ENCODE data around the gene SH3PXD2B. TPM values are rescaled to one million over a fixed set of nuclear protein-coding genes. Genes with fewer than 3 reads are reported as not detected.

Gene SH3PXD2B
- total RNA-seq, 1 donor, result 0.52 TPM

GRCh38 chr5:172426086-172426485 lies 28.2 kb downstream of the SH3PXD2B start:
- peaks cover 17% of the 10 kb centered on the region for H3K4me1 ChIP-seq (ENCODE audit: insufficient read depth, low read length)
- H3K4me3 ChIP-seq (ENCODE audit: low read length), result no peak overlapping the region
- no peaks in the 10 kb centered on the region for H3K9me3 ChIP-seq (ENCODE audit: low read depth, low read length)
- no peaks in the 10 kb centered on the region for H3K27me3 ChIP-seq (ENCODE audit: insufficient read depth, low read length)

GRCh38 chr5:172425402-172425801 lies 28.9 kb downstream of the SH3PXD2B start:
- Histone ChIP-seq H3K9me3 (ENCODE audit: low read depth, low read length) (no peaks in the 10 kb centered on the region), H3K4me1 (ENCODE audit: insufficient read depth, low read length) (peaks cover 22% of the 10 kb centered on the region), H3K4me3 (ENCODE audit: low read length) (no peak overlapping the region), H3K27me3 (ENCODE audit: insufficient read depth, low read length) (no peaks in the 10 kb centered on the region)

GRCh38 chr5:172424808-172425207 lies 29.5 kb downstream of the SH3PXD2B start:
- no peaks in the 10 kb centered on the region for H3K27me3 ChIP-seq (ENCODE audit: insufficient read depth, low read length)
- H3K9me3 ChIP-seq (ENCODE audit: low read depth, low read length), result no peaks in the 10 kb centered on the region
- peaks cover 25% of the 10 kb centered on the region for H3K4me1 ChIP-seq (ENCODE audit: insufficient read depth, low read length)
- no peak overlapping the region for H3K4me3 ChIP-seq (ENCODE audit: low read length)

GRCh38 chr5:172424111-172424490 lies 30.2 kb downstream of the SH3PXD2B start:
- H3K4me3 ChIP-seq (ENCODE audit: low read length), result no peak overlapping the region
- peaks cover 25% of the 10 kb centered on the region for H3K4me1 ChIP-seq (ENCODE audit: insufficient read depth, low read length)
- no peaks in the 10 kb centered on the region for H3K9me3 ChIP-seq (ENCODE audit: low read depth, low read length)
- no peaks in the 10 kb centered on the region for H3K27me3 ChIP-seq (ENCODE audit: insufficient read depth, low read length)

GRCh38 chr5:172423379-172424110 lies 30.8 kb downstream of the SH3PXD2B start:
- Histone ChIP-seq H3K27me3 (ENCODE audit: insufficient read depth, low read length) (no peaks in the 10 kb centered on the region), H3K4me3 (ENCODE audit: low read length) (no peak overlapping the region), H3K4me1 (ENCODE audit: insufficient read depth, low read length) (peaks cover 20% of the 10 kb centered on the region), H3K9me3 (ENCODE audit: low read depth, low read length) (no peaks in the 10 kb centered on the region)

- Histone ChIP-seq H3K9me3 (ENCODE audit: low read depth, low read length) (no peaks in the 10 kb centered on the region), H3K4me3 (ENCODE audit: low read length) (no peak overlapping the region), H3K27me3 (ENCODE audit: insufficient read depth, low read length) (no peaks in the 10 kb centered on the region), H3K4me1 (ENCODE audit: insufficient read depth, low read length) (peaks cover 21% of the 10 kb centered on the region)
Measured at GRCh38 chr5:172422255-172422654, 32.1 kb downstream of the SH3PXD2B start.

- H3K4me3 ChIP-seq (ENCODE audit: low read length), result no peak overlapping the region
Measured at GRCh38 chr5:172421020-172421419, 33.3 kb downstream of the SH3PXD2B start.

GRCh38 chr5:172420235-172420939 lies 33.9 kb downstream of the SH3PXD2B start:
- H3K4me1 ChIP-seq (ENCODE audit: insufficient read depth, low read length), result peaks cover 21% of the 10 kb centered on the region
- no peaks in the 10 kb centered on the region for H3K9me3 ChIP-seq (ENCODE audit: low read depth, low read length)
- H3K4me3 ChIP-seq (ENCODE audit: low read length), result no peak overlapping the region

More at GRCh38 chr5:172421020-172421419, 33.3 kb downstream of the SH3PXD2B start:
- Histone ChIP-seq H3K9me3 (ENCODE audit: low read depth, low read length) (no peaks in the 10 kb centered on the region), H3K27me3 (ENCODE audit: insufficient read depth, low read length) (no peaks in the 10 kb centered on the region), H3K4me1 (ENCODE audit: insufficient read depth, low read length) (peaks cover 21% of the 10 kb centered on the region)

GRCh38 chr5:172418862-172419814 lies 35.2 kb downstream of the SH3PXD2B start:
- Histone ChIP-seq H3K4me3 (ENCODE audit: low read length) (no peak overlapping the region), H3K27me3 (ENCODE audit: insufficient read depth, low read length) (no peaks in the 10 kb centered on the region), H3K9me3 (ENCODE audit: low read depth, low read length) (no peaks in the 10 kb centered on the region), H3K4me1 (ENCODE audit: insufficient read depth, low read length) (peaks cover 28% of the 10 kb centered on the region)

More at GRCh38 chr5:172420235-172420939, 33.9 kb downstream of the SH3PXD2B start:
- no peaks in the 10 kb centered on the region for H3K27me3 ChIP-seq (ENCODE audit: insufficient read depth, low read length)

- Histone ChIP-seq H3K4me1 (ENCODE audit: insufficient read depth, low read length) (peaks cover 38% of the 10 kb centered on the region), H3K9me3 (ENCODE audit: low read depth, low read length) (no peaks in the 10 kb centered on the region), H3K4me3 (ENCODE audit: low read length) (no peak overlapping the region), H3K27me3 (ENCODE audit: insufficient read depth, low read length) (no peaks in the 10 kb centered on the region)
Measured at GRCh38 chr5:172417983-172418630, 36.2 kb downstream of the SH3PXD2B start.

- Histone ChIP-seq H3K4me1 (ENCODE audit: insufficient read depth, low read length) (peaks cover 46% of the 10 kb centered on the region), H3K9me3 (ENCODE audit: low read depth, low read length) (no peaks in the 10 kb centered on the region), H3K4me3 (ENCODE audit: low read length) (no peak overlapping the region), H3K27me3 (ENCODE audit: insufficient read depth, low read length) (no peaks in the 10 kb centered on the region)
Measured at GRCh38 chr5:172417130-172417841, 37.0 kb downstream of the SH3PXD2B start.

GRCh38 chr5:172415362-172416275 lies 38.7 kb downstream of the SH3PXD2B start:
- Histone ChIP-seq H3K4me1 (ENCODE audit: insufficient read depth, low read length) (peaks cover 60% of the 10 kb centered on the region), H3K9me3 (ENCODE audit: low read depth, low read length) (no peaks in the 10 kb centered on the region), H3K27me3 (ENCODE audit: insufficient read depth, low read length) (no peaks in the 10 kb centered on the region), H3K4me3 (ENCODE audit: low read length) (no peak overlapping the region)

Measured in mononuclear cell (primary cell).